HepG2 (cell line): Measurements from ENCODE around the gene RNPEPL1. TPM values are rescaled to one million over a fixed set of nuclear protein-coding genes. Genes with fewer than 3 reads are reported as not detected.

Experiments used
- ATF5 ChIP-seq: sonication (generic); formaldehyde crosslinking; IDR thresholded peaks from 2 replicates; pipeline ENCODE4 v1.4.0; 2020; ENCODE audit warnings: mild to moderate bottlenecking, low read depth, missing genetic modification reagents
- BRD4 ChIP-seq: sonication (generic); formaldehyde crosslinking; IDR thresholded peaks from 2 replicates; pipeline ENCODE4 v1.4.0; 2020; ENCODE audit warnings: missing genetic modification reagents
- CHCHD3 ChIP-seq: sonication (generic); formaldehyde crosslinking; IDR thresholded peaks from 2 replicates; pipeline ENCODE4 v1.8.0; 2022; ENCODE audit warnings: mild to moderate bottlenecking, missing genetic modification reagents, moderate library complexity
- GLMP ChIP-seq: sonication (generic); formaldehyde crosslinking; IDR thresholded peaks from 2 replicates; pipeline ENCODE4 v1.9.0; 2021; ENCODE audit warnings: missing genetic modification reagents, mild to moderate bottlenecking, borderline replicate concordance
- HNRNPH1 ChIP-seq: fragments of 200-400 bp; formaldehyde crosslinking; optimal IDR thresholded peaks from 2 replicates; pipeline ENCODE3; 2017; ENCODE audit warnings: mild to moderate bottlenecking, low read depth, low read length
- MATR3 ChIP-seq: sonication (generic); formaldehyde crosslinking; IDR thresholded peaks from 2 replicates; pipeline ENCODE4 v1.4.0; 2020; ENCODE audit warnings: missing genetic modification reagents
- MED1 ChIP-seq: sonication (generic); formaldehyde crosslinking; IDR thresholded peaks from 2 replicates; pipeline ENCODE4 v1.4.0; 2020; ENCODE audit warnings: missing genetic modification reagents
- MTA1 ChIP-seq: sonication (generic); formaldehyde crosslinking; IDR thresholded peaks from 2 replicates; pipeline ENCODE4 v1.4.0; 2020; ENCODE audit warnings: missing genetic modification reagents, mild to moderate bottlenecking, borderline replicate concordance
- POGZ ChIP-seq: sonication (generic); formaldehyde crosslinking; IDR thresholded peaks from 2 replicates; pipeline ENCODE4 v1.4.0; 2020; ENCODE audit warnings: mild to moderate bottlenecking, missing genetic modification reagents
- REL ChIP-seq: sonication (generic); formaldehyde crosslinking; conservative IDR thresholded peaks from 2 replicates; pipeline ENCODE4 v1.8.0; 2022; ENCODE audit warnings: mild to moderate bottlenecking, missing genetic modification reagents, moderate library complexity
- TSC22D2 ChIP-seq: sonication (generic); formaldehyde crosslinking; IDR thresholded peaks from 2 replicates; pipeline ENCODE4 v1.5.1; 2020; ENCODE audit warnings: missing genetic modification reagents, mild to moderate bottlenecking, borderline replicate concordance
- XBP1 ChIP-seq: sonication (generic); formaldehyde crosslinking; IDR thresholded peaks from 2 replicates; pipeline ENCODE4 v1.5.0; 2020; ENCODE audit warnings: missing genetic modification reagents
- ZBTB39 ChIP-seq: sonication (generic); formaldehyde crosslinking; IDR thresholded peaks from 2 replicates; pipeline ENCODE4 v1.5.0; 2020; ENCODE audit warnings: missing genetic modification reagents
- ZNF124 ChIP-seq: sonication (generic); formaldehyde crosslinking; IDR thresholded peaks from 2 replicates; pipeline ENCODE4 v1.4.0; 2020; ENCODE audit warnings: missing genetic modification reagents
- ZNF224 ChIP-seq: sonication (generic); formaldehyde crosslinking; IDR thresholded peaks from 2 replicates; pipeline ENCODE4 v1.5.0; 2020; ENCODE audit warnings: mild to moderate bottlenecking, missing genetic modification reagents
- ZNF276 ChIP-seq: sonication (generic); formaldehyde crosslinking; IDR thresholded peaks from 2 replicates; pipeline ENCODE4 v1.4.0; 2020; ENCODE audit warnings: mild to moderate bottlenecking, low read depth, missing genetic modification reagents
- ZNF280D ChIP-seq: sonication (generic); formaldehyde crosslinking; IDR thresholded peaks from 2 replicates; pipeline ENCODE4 v1.5.1; 2020; ENCODE audit warnings: mild to moderate bottlenecking, missing genetic modification reagents
- ZNF883 ChIP-seq: sonication (generic); formaldehyde crosslinking; IDR thresholded peaks from 2 replicates; pipeline ENCODE4 v1.5.1; 2020; ENCODE audit warnings: mild to moderate bottlenecking, missing genetic modification reagents; ENCODE audit errors: not compliant biosample characterization
- polyA plus RNA-seq, 8 experiments: library from polyadenylated mRNA; depleted of rRNA in 3 of 8; stranded (reverse) in 7 of 8; unstranded in 1 of 8; fragments of >200 nt; fragmentation: Illumina TruSeq in 4 of 8; extraction: Trizol in 4 of 8; gene quantifications; 2 replicates each; pipeline versions ENCODE4 v1.2.1 to v1.2.3, GENCODE V29; 2011 to 2016; ENCODE audit warnings: low read depth in 4 of 8, missing spikeins in 1 of 8, mixed read lengths in 1 of 8; ENCODE audit not compliant: insufficient read depth in 1 of 8
- total RNA-seq, 5 experiments: library from RNA; depleted of rRNA; stranded (reverse); fragments of >200 nt; fragmentation: Illumina TruSeq; extraction: Trizol; gene quantifications; 2 replicates each; pipeline ENCODE4 v1.2.3, GENCODE V29; 2016; ENCODE audit warnings: low read depth in 1 of 5

Gene RNPEPL1
- total and polyA plus RNA-seq, 2 of the 13 experiments (the other 11 are each of a cell fraction or from before 2014, with no cell fraction given) = 13.0 to 18.0 TPM

GRCh38 chr2:240586198-240586918, 18.1 kb downstream of the RNPEPL1 start, which contains the start of gene CAPN10 (continued):
- TF ChIP-seq ZNF276 (CRISPR knock-in tag) (peak; percentile 76; the same call in 1 of the 2 replicates), XBP1 (no peak), BRD4 (CRISPR knock-in tag) (0 out of 2 replicates have a peak, but pooled peaks have one; percentile 80), ZNF280D (CRISPR knock-in tag) (peak; percentile 52; the same call in 1 of the 2 replicates), ZBTB39 (peak; percentile 11; the same call in 1 of the 2 replicates), REL (CRISPR knock-in tag) (peak; percentile 91), GLMP (CRISPR knock-in tag) (no peak), ZNF883 (CRISPR knock-in tag) (peak; percentile 78), ZNF224 (CRISPR knock-in tag) (no peak), POGZ (peak; percentile 91), ZNF124 (CRISPR knock-in tag) (peak; percentile 71; the same call in 1 of the 2 replicates), MED1 (CRISPR knock-in tag) (peak; percentile 57), TSC22D2 (CRISPR knock-in tag) (peak; percentile 50), ATF5 (CRISPR knock-in tag) (0 out of 2 replicates have a peak, but pooled peaks have one; percentile 3), MTA1 (CRISPR knock-in tag) (0 out of 2 replicates have a peak, but pooled peaks have one; percentile 8), MATR3 (CRISPR knock-in tag) (no peak), HNRNPH1 (no peak), CHCHD3 (CRISPR knock-in tag) (no peak)
